ENCODE results near the gene NTSR1. TPM values are rescaled to one million over a fixed set of nuclear protein-coding genes. Genes with fewer than 3 reads are reported as not detected.

The NTSR1 gene
- 0.06 to 0.27 TPM (median 0.07 TPM) in 5 replicates for total RNA-seq (2022; extraction: Qiagen RNA extraction; ENCODE audit: low read depth)

GRCh38 chr20:62708591-62709536 lies at the start of gene NTSR1:
TSS of gene NTSR1 (plus strand) at chr20:62708836. CDS start at chr20:62709208, 372 bp downstream.

GRCh38 chr20:62804627-62805154 lies 96.1 kb downstream of the NTSR1 start, which contains the start of gene OGFR:
TSS of gene OGFR (plus strand) at chr20:62804835. CDS start at chr20:62804860, 25 bp downstream.

Other genes with a start within 250 kb of the NTSR1 start
- 0.37 to 0.88 TPM (median 0.64 TPM) in 5 replicates for gene GATA5, start 232.8 kb upstream of the NTSR1 start, total RNA-seq (2022; extraction: Qiagen RNA extraction; ENCODE audit: low read depth)
- 6.8 to 11.9 TPM (median 11.1 TPM) in 5 replicates for gene SLCO4A1, start 66.3 kb upstream of the NTSR1 start, total RNA-seq (2022; extraction: Qiagen RNA extraction; ENCODE audit: low read depth)
- gene MRGBP, start 87.6 kb downstream of the NTSR1 start, total RNA-seq (2022; extraction: Qiagen RNA extraction; ENCODE audit: low read depth) = 19.2 to 24.0 TPM (median 22.1 TPM) in 5 replicates
- gene OGFR, start 96.0 kb downstream of the NTSR1 start, total RNA-seq (2022; extraction: Qiagen RNA extraction; ENCODE audit: low read depth) = 40.7 to 46.4 TPM (median 43.3 TPM) in 5 replicates
- 0.33 to 0.73 TPM (median 0.55 TPM) in 5 replicates for gene COL9A3, start 108.2 kb downstream of the NTSR1 start, total RNA-seq (2022; extraction: Qiagen RNA extraction; ENCODE audit: low read depth)
- 3.1 to 4.1 TPM (median 4.0 TPM) in 5 replicates for gene TCFL5, start 153.0 kb downstream of the NTSR1 start, total RNA-seq (2022; extraction: Qiagen RNA extraction; ENCODE audit: low read depth)
- 20.3 to 25.3 TPM (median 23.2 TPM) in 5 replicates for gene DIDO1, start 217.7 kb downstream of the NTSR1 start, total RNA-seq (2022; extraction: Qiagen RNA extraction; ENCODE audit: low read depth)
- 20.4 to 23.9 TPM (median 22.2 TPM) in 5 replicates for gene GID8, start 229.3 kb downstream of the NTSR1 start, total RNA-seq (2022; extraction: Qiagen RNA extraction; ENCODE audit: low read depth)
- gene SLC17A9, start 243.9 kb downstream of the NTSR1 start, total RNA-seq (2022; extraction: Qiagen RNA extraction; ENCODE audit: low read depth) = 0.09 to 0.19 TPM in 2 of 5 replicates, not detected in the others